Tibial nerve (tissue), 4 donors: ENCODE measurements around the gene CAMK2G. TPM values are rescaled to one million over a fixed set of nuclear protein-coding genes. Genes with fewer than 3 reads are reported as not detected.

ENCODE experiments used
- DNase-seq, 2 donors: peaks; one replicate each; pipeline ENCODE4 v3.0.0-alpha.2; 2019; ENCODE audit warnings: low spot score in 2 of 2
- H3K27ac ChIP-seq, 4 donors: fragments of 200-600 bp; sonication (generic) in 3 of 4; one replicate each; pipeline ENCODE4 v1.5.1; 2017 to 2019; ENCODE audit warnings: mild to moderate bottlenecking in 1 of 4
- H3K27me3 ChIP-seq, 2 donors: fragments of 200-600 bp; sonication (generic) in 1 of 2; one replicate each; pipeline versions ENCODE4 v1.5.1 to v1.6.0; 2017 to 2019
- H3K36me3 ChIP-seq, 3 donors: fragments of 200-600 bp; sonication (generic); one replicate each; pipeline ENCODE4 v1.5.1; 2018 to 2019
- H3K4me1 ChIP-seq, 4 donors: fragments of 200-600 bp; sonication (generic) in 3 of 4; one replicate each; pipeline ENCODE4 v1.5.1; 2017 to 2019
- H3K4me3 ChIP-seq, 4 donors: fragments of 200-600 bp; sonication (generic) in 3 of 4; one replicate each; pipeline ENCODE4 v1.5.1; 2017 to 2019; ENCODE audit warnings: mild to moderate bottlenecking in 1 of 4, moderate library complexity in 1 of 4
- H3K9me3 ChIP-seq, 4 donors: fragments of 200-600 bp; sonication (generic) in 3 of 4; one replicate each; pipeline ENCODE4 v1.5.1; 2017 to 2019
- EP300 ChIP-seq, 2 donors: sonication (generic); formaldehyde crosslinking; IDR thresholded peaks; one replicate each; pipeline ENCODE4 v1.6.1; 2017; ENCODE audit warnings: antibody characterized with exemption in 2 of 2, mild to moderate bottlenecking in 1 of 2
- POLR2A ChIP-seq, 2 donors: fragments of 450-650 bp; IDR thresholded peaks; one replicate each; pipeline ENCODE4 v1.6.1; 2017; ENCODE audit warnings: antibody characterized with exemption in 2 of 2, mild to moderate bottlenecking in 2 of 2, moderate library complexity in 2 of 2
- WGBS, 2 donors: methylation state at CpG; one replicate each; pipeline ENCODE4 v1.1.5; 2018; 5-methylcytosine and 5-hydroxymethylcytosine counted together
- total RNA-seq, 4 donors: library from RNA; depleted of rRNA; stranded (reverse); fragments of >200 nt; gene quantifications; one replicate each; pipeline ENCODE4 v1.1.0, GENCODE V29; 2016
- TF ChIP-seq, protein P1 (sequence below), 5 experiments: fragments of 200-600 bp in 3 of 5; fragments of 450-650 bp in 2 of 5; sonication (generic) in 3 of 5; IDR thresholded peaks; one replicate each; pipeline ENCODE4 v1.5.1; 2016 to 2019; ENCODE audit warnings: antibody characterized with exemption in 5 of 5, mild to moderate bottlenecking in 3 of 5, moderate library complexity in 2 of 5

CAMK2G gene
- total RNA-seq, 4 donors from 2014 or later: 26.4 to 43.5 (median 35.1) TPM

DNA sequence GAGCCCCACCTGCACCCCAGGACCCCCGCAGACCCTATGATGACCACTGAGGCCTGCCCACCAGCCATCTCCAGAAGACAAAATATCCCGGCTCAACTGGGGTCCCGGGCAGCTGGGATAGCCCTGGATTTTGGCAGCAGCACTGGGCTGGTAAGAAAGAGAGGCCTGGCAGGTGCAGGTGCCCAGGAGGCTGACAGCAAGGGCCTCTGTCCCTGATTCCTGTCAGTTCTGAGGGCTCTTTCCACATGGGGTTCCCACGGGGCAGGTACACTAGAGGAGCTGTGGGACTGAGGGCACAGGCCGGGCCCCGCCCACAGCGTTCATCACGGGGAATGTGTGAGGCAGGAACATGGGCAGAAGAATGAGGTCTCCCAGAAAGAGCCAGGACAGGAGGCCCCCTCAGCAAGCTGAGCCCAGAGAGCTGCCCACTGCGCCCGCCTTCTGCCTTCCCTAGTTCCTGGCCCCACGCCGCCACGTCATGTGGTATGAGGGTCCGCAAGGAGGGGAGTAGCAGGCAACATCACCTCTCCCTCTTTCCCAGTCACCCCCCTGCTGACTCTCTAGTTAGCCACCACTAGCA lies 50.1 kb downstream of the CAMK2G start:
- no peaks in the 10 kb centered on the region for H3K9me3 ChIP-seq
- no peak overlapping the region for H3K4me3 ChIP-seq
- H3K4me1 ChIP-seq: peaks cover 0 to 10% (median 0%) of the 10 kb centered on the region in 4 donors
- 91 to 95% methylated on average over 12 to 14 of the region's 14 CpGs for WGBS, 2 donors
- H3K27me3 ChIP-seq: no peaks in the 10 kb centered on the region
- peaks cover 0 to 67% (median 0%) of the 10 kb centered on the region in 3 donors for H3K36me3 ChIP-seq
- TF ChIP-seq POLR2A (IDR thresholded peaks at IDR 0.05) (no peak), EP300 (IDR thresholded peaks at IDR 0.05) (no peak)
- TF ChIP-seq, protein P1, sequence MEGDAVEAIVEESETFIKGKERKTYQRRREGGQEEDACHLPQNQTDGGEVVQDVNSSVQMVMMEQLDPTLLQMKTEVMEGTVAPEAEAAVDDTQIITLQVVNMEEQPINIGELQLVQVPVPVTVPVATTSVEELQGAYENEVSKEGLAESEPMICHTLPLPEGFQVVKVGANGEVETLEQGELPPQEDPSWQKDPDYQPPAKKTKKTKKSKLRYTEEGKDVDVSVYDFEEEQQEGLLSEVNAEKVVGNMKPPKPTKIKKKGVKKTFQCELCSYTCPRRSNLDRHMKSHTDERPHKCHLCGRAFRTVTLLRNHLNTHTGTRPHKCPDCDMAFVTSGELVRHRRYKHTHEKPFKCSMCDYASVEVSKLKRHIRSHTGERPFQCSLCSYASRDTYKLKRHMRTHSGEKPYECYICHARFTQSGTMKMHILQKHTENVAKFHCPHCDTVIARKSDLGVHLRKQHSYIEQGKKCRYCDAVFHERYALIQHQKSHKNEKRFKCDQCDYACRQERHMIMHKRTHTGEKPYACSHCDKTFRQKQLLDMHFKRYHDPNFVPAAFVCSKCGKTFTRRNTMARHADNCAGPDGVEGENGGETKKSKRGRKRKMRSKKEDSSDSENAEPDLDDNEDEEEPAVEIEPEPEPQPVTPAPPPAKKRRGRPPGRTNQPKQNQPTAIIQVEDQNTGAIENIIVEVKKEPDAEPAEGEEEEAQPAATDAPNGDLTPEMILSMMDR (IDR thresholded peaks at IDR 0.05): no peak
- no peak overlapping the region for H3K27ac ChIP-seq
- DNase-seq: no peak

DNA sequence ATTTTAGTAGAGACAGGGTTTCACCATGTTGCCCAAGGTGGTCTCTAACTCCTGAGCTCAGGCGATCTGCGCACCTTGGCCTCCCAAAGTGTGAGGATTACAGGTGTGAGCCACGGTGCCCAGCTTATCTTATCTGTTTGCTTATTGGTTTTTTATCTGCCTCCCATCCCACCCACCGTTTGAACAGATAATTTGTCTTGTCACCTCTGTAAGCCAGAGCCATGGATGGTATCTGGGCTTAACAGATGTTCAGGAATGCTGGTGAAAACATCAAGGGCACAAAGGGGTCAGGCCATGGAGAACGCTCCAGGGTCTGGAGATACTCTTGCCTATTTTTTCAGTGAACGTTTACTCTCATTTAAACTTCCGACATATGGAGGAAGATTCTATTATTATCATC lies 51.0 kb downstream of the CAMK2G start:
- Histone ChIP-seq H3K4me1 (peaks cover 0 to 18% (median 0%) of the 10 kb centered on the region in 4 donors), H3K27ac (no peak overlapping the region), H3K36me3 (peaks cover 0 to 68% (median 0%) of the 10 kb centered on the region in 3 donors), H3K27me3 (no peaks in the 10 kb centered on the region), H3K4me3 (no peak overlapping the region), H3K9me3 (no peaks in the 10 kb centered on the region)
- no peak for DNase-seq
- 86 to 92% methylated on average over 7 of the region's 7 CpGs for WGBS, 2 donors
- TF ChIP-seq EP300 (IDR thresholded peaks at IDR 0.05) (no peak), POLR2A (IDR thresholded peaks at IDR 0.05) (no peak)
- TF ChIP-seq, protein P1 (IDR thresholded peaks at IDR 0.05): no peak

DNA sequence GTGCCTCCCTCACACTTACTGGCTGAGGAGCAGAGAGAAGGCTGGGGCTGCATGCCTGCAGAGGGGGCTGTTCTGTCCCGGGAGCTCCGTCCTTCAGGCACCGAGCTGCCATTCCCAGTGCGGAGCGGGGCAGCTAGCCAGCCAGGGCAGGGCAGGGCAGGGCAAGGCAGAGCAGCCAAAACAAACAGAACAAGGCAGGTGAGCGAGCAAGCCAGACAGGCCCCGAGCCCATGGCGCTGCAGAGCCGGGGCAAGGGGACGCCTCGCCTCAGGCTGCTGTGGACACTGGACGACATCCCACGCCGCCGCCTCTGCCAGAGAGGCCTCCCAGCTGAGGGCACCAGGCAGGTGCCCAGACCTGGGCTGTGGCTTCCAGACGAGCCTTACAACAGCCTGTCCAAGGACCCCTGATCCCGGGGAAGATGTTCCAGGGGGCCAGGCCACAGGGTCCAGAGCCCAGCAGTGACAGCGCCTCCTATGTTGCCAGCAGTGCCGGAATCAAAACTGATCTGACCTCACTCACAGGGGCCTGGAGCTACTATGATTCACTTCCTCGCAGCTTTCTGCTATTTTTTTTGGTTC lies 54.8 kb downstream of the CAMK2G start:
- TF ChIP-seq EP300 (IDR thresholded peaks at IDR 0.05) (no peak), POLR2A (IDR thresholded peaks at IDR 0.05) (no peak)
- TF ChIP-seq, protein P1 (IDR thresholded peaks at IDR 0.05): no peak
- Histone ChIP-seq H3K9me3 (no peaks in the 10 kb centered on the region), H3K27me3 (no peaks in the 10 kb centered on the region), H3K4me1 (peaks cover 0 to 28% (median 0%) of the 10 kb centered on the region in 4 donors), H3K27ac (peak overlapping the region in 2 of 4 donors; percentile 55 to 60), H3K36me3 (peaks cover 0 to 63% (median 0%) of the 10 kb centered on the region in 3 donors), H3K4me3 (no peak overlapping the region)
- DNase-seq: no peak
- 62 to 65% methylated on average over 7 to 20 of the region's 20 CpGs for WGBS, 2 donors

DNA sequence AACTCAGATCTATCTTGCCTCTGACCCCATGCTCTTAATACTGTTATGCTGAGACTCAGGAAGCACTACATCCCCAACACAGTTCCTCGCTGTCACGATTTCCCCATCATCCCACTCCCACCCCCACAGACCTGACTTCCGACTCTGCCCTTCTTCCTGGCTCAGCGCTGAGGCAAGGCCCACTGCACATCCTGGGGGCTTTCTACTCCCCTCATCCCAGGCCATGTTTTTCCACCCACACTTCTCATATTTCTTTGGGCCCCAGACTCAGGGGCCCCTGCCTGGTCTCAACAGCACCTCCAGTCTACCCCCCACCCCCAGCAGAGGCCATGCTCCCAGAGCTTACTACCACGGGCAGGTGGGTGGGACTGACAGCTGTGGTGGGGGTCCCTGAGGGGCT lies 55.3 kb downstream of the CAMK2G start:
- Histone ChIP-seq H3K4me1 (peaks cover 0 to 28% (median 0%) of the 10 kb centered on the region in 4 donors), H3K4me3 (no peak overlapping the region), H3K27me3 (no peaks in the 10 kb centered on the region), H3K36me3 (peaks cover 0 to 63% (median 0%) of the 10 kb centered on the region in 3 donors), H3K9me3 (no peaks in the 10 kb centered on the region), H3K27ac (peak overlapping the region in 2 of 4 donors; percentile 55 to 60)
- WGBS, 2 donors: 58 to 60% methylated on average over 5 of the region's 5 CpGs
- DNase-seq: no peak
- TF ChIP-seq EP300 (IDR thresholded peaks at IDR 0.05) (no peak), POLR2A (IDR thresholded peaks at IDR 0.05) (no peak)
- TF ChIP-seq, protein P1 (IDR thresholded peaks at IDR 0.05): no peak

DNA sequence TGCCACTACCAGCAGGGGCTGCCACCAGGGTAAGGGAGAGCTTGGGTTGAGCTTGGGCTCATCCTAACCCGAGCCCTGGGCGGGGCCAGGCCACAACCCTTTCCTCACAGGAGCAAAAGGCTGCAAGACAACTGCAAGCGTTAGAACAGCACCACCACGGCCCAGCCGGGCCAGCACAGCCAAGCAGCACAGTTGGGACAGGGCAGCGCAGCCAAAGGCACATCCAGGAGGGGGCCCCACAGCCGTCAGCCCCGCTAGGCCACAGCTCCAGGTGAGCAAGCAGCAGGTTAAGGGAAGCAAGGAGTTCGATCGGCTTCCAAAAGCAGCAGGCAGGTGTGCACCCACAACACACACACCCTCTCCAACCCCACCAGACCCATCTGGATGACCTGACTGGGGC lies 56.0 kb downstream of the CAMK2G start:
- WGBS, 2 donors: 72 to 80% methylated on average over 9 to 10 of the region's 10 CpGs

More for the DNA sequence above, 56.0 kb downstream of the CAMK2G start:
- H3K4me1 ChIP-seq: peaks cover 0 to 28% (median 0%) of the 10 kb centered on the region in 4 donors
- no peaks in the 10 kb centered on the region for H3K9me3 ChIP-seq
- H3K27ac ChIP-seq: peak overlapping the region in 2 of 4 donors; percentile 50 to 55
- no peaks in the 10 kb centered on the region for H3K27me3 ChIP-seq
- H3K4me3 ChIP-seq: no peak overlapping the region
- TF ChIP-seq, protein P1 (IDR thresholded peaks at IDR 0.05): no peak
- no peak for TF ChIP-seq EP300 (IDR thresholded peaks at IDR 0.05)
- peaks cover 0 to 63% (median 0%) of the 10 kb centered on the region in 3 donors for H3K36me3 ChIP-seq
- no peak for DNase-seq
